ENCODE results near the gene SPINK14.

SPINK14 gene, protein sequence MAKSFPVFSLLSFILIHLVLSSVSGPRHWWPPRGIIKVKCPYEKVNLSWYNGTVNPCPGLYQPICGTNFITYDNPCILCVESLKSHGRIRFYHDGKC

DNA sequence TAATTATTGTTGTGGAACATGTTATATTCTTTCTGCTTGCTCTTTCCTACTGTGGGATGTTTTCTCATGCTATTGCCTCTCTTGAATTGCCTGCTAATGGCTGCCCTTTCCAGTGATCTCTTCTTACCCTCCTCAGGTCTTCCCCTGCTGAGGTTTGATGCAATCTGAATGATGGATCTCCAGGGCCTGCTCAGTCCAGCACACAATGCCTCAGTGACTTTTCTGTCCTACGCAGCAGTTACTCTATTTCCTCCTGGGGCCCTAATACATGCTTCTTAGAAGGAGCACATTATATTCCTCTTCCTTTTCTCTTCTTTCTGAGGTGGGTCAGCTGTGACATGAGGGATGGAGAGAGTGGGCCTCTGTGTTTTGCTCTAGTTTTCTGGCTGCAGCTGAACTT lies at the start of gene SPINK14:
SPINK14 (plus strand) TSS at position 301 of the 400 bp plus-strand sequence. CDS start 1,187 bp downstream, outside the sequence.
- DNase-seq (ENCODE audit: low read depth), result no peak

- DNase-seq (ENCODE audit: low read depth), result no peak
Measured at GRCh38 chr5:148120317-148120716, 48.0 kb upstream of the SPINK14 start.

DNA sequence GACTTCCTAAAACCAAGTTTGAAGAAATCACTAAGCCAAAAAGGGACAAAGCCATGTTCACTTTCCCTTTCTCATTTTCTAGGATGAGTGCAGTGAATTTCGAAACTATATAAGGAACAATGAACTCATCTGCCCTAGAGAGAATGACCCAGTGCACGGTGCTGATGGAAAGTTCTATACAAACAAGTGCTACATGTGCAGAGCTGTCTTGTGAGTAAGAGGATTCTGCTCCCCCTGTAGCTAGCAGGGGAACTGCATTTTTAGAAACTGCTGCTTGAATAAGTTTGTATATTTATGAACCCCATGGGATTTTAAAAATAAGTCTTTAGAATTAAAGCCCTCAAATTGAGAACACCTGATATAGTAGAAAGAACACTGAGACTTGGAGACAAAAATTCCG lies 42.7 kb upstream of the SPINK14 start:
- no peak for DNase-seq (ENCODE audit: low read depth)

DNA sequence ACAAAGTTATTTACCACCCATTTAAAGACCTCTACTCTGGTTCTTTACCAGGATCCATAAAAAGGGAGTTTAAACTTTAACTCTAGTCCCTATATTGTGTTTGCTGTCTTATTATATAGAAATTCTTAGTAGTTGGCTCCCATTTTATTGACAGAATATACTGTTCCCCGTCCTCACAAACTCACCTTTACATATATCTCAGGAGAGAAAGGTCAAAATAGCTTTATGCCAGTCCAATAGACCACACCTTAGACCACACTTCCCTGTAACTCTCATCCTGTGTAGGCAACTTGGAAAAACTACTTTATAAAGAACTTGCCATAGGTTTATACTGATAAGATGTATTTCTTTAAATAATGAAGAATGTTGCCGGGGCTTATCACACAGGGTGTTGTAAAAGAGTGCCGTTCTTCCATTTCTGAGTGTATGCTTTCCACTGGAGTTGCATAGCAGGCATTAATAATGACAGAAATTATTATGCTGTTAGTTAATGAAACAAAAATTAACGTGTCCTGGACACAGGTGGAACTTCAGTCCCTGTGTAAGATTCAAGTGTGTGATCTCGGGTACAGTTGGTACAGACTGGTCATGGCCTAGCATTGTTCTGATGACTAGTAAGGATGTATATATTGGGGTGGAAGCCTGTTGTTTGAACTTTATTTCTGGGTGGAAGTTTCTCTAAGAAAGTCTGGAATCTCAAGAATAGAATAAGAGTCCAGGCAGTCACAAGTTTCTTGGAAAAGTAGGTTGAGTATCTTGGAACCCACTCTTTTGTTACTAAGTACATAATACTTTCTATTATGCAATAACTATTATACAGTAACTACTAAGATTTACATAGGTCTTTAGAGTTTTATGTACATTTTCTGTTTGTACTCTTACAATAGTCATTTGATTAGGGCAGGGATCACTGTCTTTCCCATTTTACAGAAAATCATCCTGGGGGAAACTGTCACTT lies 33.0 kb upstream of the SPINK14 start:
- no peak for DNase-seq (ENCODE audit: low read depth)

- DNase-seq (ENCODE audit: low read depth), result no peak
Measured at GRCh38 chr5:148140846-148141245, 27.5 kb upstream of the SPINK14 start.

DNA sequence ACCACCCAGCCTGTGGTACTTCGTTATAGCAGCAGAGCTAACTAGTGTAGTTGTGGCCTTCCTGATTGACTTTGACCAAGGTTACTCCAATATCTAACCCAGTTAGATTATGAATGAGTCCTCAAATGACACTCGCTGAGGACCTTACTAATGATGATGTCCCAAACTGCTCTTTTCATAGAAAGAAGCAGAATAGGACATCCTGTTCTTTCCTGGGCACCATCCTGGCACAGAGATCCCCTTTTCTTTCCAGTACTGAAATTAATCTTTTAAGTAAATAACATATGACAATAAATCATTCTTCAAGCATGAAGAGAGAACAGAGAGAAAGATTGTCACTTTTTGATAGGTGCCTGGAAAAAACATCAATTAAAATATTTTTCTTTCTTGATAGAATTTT lies 26.7 kb upstream of the SPINK14 start:
- DNase-seq (ENCODE audit: low read depth), result no peak

- no peak for DNase-seq (ENCODE audit: low read depth)
Measured at GRCh38 chr5:148145916-148146315, 22.4 kb upstream of the SPINK14 start.

GRCh38 chr5:148146487-148146886 lies 21.9 kb upstream of the SPINK14 start:
- DNase-seq (ENCODE audit: low read depth), result no peak

- no peak for DNase-seq (ENCODE audit: low read depth)
Measured at GRCh38 chr5:148147415-148147814, 20.9 kb upstream of the SPINK14 start.

- no peak for DNase-seq (ENCODE audit: low read depth)
Measured at GRCh38 chr5:148151872-148152271, 16.5 kb upstream of the SPINK14 start.

- no peak for DNase-seq (ENCODE audit: low read depth)
Measured at GRCh38 chr5:148152781-148153180, 15.6 kb upstream of the SPINK14 start.

GRCh38 chr5:148156609-148157008 lies 11.7 kb upstream of the SPINK14 start:
- no peak for DNase-seq (ENCODE audit: low read depth)

GRCh38 chr5:148162038-148162437 lies 6.3 kb upstream of the SPINK14 start:
- DNase-seq (ENCODE audit: low read depth), result no peak

DNA sequence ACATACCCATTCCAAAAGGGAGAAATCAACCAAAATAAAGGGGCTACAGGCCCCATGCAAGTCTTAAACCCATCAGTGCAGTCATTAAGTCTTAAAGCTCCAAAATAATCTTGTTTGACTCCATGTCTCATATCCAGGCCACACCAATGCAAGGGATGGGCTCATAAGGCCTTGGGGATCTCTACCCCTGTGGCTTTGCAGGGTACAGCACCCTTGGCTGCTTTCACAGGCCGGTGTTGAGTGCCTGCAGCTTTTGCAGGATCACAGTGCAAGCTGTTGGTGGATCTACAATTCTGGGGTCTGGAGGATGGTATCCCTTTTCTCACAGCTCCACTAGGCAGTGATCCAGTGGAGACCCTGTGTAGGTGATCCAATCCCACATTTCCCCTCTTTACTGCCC lies 5.0 kb upstream of the SPINK14 start:
- DNase-seq (ENCODE audit: low read depth), result no peak

GRCh38 chr5:148166550-148167283 lies 1.6 kb upstream of the SPINK14 start:
- DNase-seq (ENCODE audit: low read depth), result no peak

DNA sequence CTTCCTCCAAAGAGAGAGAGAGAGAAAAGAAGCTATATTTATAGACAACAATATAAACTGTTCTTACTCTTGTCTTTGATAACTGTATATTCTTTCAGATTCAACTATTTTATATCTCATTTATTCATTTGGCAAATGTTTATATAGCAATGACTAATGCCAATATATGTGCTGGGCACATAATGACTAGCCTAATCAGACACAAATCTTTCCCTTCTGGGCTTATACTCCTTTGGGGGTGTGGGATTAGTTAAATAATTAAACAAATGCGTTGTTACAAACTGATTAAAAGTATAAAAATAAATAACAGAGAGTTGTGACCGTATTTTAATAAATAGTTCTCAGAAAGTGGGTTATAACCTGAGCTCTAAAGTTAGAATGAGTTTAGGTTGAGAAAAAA lies 4.0 kb downstream of the SPINK14 start:
- no peak for DNase-seq (ENCODE audit: low read depth)

- DNase-seq (ENCODE audit: low read depth), result no peak
Measured at GRCh38 chr5:148176480-148176879, 8.1 kb downstream of the SPINK14 start.

DNA sequence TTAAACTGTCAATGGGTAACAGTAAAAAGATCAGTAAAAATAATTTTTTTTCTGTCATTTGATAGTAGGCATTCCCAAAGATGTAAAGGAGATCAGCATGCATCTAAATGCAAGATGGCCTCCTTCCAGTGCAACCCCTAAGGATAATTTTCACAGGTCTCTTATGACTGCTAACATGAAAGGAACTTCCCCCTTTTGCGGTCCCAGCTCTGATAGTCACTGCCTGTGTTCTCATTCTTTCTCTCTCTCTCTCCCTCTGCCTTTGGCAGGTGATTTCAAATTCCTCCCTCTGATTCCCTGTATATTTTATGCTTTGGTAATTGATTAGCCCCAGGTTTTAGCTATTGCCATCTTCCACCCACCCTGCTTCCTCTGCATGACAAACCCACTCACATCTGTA lies 8.9 kb downstream of the SPINK14 start:
- DNase-seq (ENCODE audit: low read depth), result no peak

DNA sequence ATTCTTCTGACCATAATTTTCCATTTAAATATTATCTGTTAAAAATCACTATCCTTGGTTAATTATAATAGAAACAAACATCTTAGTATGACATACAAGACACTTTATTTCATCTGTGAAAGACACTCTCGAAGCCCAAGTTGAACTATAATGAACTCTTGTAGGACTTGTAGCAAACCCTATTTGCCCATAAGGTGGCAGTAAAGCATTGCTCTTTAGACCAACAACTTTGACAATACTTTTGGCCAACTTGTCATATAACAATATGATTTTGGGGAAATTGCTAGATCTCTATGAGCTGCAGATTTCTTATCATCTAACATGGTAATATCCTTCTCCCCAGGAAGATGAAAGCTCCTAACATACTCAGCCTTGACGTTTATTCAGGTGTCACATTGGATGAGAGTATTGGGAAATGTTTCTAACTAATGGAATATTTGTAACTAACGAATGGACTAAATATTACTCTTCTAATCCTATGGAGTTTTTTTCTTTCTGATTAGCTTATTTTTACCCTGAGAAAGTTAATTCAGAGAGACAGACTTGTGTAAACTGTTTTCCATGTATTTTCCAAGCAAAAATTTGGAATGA lies 11.0 kb downstream of the SPINK14 start:
- DNase-seq (ENCODE audit: low read depth), result no peak

DNA sequence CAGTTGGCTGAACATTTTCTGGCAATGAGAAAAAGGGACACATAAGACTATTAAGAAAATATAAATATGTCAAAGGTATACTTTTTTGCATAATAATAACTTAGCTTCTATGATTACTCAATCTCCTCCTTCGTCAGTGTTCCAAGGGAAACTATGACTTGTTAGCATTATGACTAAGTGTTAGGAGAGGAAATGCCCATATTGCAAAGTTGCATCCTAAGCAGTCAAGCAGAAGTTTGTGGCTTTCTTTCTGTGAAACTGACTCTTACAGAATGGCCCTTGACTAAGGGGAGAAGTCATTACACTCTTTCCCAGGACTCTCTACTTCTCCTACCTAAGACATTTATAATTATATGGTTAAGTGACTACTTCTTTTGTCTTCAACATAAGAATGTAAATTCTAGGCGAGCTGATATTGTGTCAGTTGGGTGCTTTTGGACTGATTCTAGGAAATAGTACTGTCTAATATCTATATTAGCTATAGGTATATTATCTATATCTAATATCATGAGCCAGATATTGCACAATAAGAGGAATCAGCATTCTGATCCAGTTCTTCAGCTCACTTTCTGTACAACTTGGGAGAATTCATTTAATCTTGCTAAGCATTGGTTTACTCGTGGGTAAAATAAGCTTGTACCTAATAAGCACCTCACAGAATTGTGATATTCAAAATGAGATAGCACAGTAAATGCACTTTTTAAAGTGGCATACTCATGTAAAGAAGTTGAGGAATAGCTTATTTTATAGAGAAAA lies 18.1 kb downstream of the SPINK14 start:
- no peak for DNase-seq (ENCODE audit: low read depth)

DNA sequence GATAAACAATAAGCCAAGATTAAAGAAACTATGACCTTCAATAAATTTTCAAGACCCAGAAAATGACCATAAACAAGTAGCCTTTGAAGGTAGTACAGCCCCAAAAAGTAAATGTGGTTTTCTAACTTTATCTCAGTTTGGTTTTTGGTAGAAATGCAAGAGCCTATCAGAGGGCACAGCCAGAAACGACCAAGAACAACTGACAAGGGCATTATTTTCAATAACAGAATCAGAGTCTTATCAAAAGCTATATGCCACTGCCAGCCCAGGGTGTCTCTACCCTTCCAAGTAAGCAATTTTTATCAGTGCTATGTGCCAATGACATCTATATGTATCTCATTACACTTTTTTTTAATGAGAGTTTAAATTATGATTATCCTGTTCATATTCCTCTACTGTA lies 22.7 kb downstream of the SPINK14 start:
- no peak for DNase-seq (ENCODE audit: low read depth)

GRCh38 chr5:148193202-148193601 lies 24.9 kb downstream of the SPINK14 start:
- DNase-seq (ENCODE audit: low read depth), result no peak
